Measurements from ENCODE around the gene ZNF750. TPM values are rescaled to one million over a fixed set of nuclear protein-coding genes. Genes with fewer than 3 reads are reported as not detected.

Gene ZNF750
- total and polyA plus RNA-seq, 2 of the 13 experiments (the other 11 are each of a cell fraction or from before 2014, with no cell fraction given) = not detected

GRCh38 chr17:82879241-82879640 is 39.4 kb upstream of the ZNF750 start:
- ChIA-PET CTCF (ENCODE audit: low intra/inter-chr PET ratio, low total read pairs) (no interaction called here), POLR2A (no interaction called here)
- FAIRE-seq (no peak), ATAC-seq (no peak), DNase-seq (ENCODE audit: low spot score) (no peak)
- no peaks in the 10 kb centered on the region; a peak in 1 of 5 replicates for H3K36me3 ChIP-seq (replicated peaks in 1 of 2; ENCODE audit: control insufficient read depth in 1 of 2, insufficient read depth in 2 of 2, low read length in 2 of 2)
- intact Hi-C loops (cut with micrococcal nuclease; ENCODE audit: unreplicated experiment) = loop anchor here (5.0 kb wide), 1 partner anchor 38 kb away; no protein-coding TSS in a partner anchor
- H2AFZ ChIP-seq (ENCODE audit: low read length) = no peak overlapping the region
- H3K4me3 ChIP-seq (replicated peaks in 1 of 3; ENCODE audit: insufficient read depth in 1 of 3, low read depth in 2 of 3, low read length in 3 of 3) = no peak overlapping the region
- peaks cover 3% of the 10 kb centered on the region for H3K79me2 ChIP-seq (ENCODE audit: insufficient read depth, low read length)
- in situ Hi-C loops (cut with HindIII; ENCODE audit: extremely low pct_ligation_motif_present, low pct_unique_long_range_greater_than_20kb) = no loop called here
- H3K4me1 ChIP-seq (ENCODE audit: insufficient read depth, low read length) = peaks cover 57% of the 10 kb centered on the region
- no peak overlapping the region for H3K9ac ChIP-seq (ENCODE audit: insufficient read depth, low read depth, low read length)
- H3K4me2 ChIP-seq (ENCODE audit: low read depth, low read length) = no peak overlapping the region
- no peak overlapping the region for H3K27ac ChIP-seq (ENCODE audit: extremely low read length, insufficient read depth, low read length)
- no peaks in the 10 kb centered on the region for H3K9me3 ChIP-seq (ENCODE audit: low read length)
- WGBS (ENCODE audit: low lambda C conversion rate) = 98% methylated on average over 14 of the region's 15 CpGs
- H3K27me3 ChIP-seq (ENCODE audit: control insufficient read depth in 1 of 2, insufficient read depth in 2 of 2, low read length in 2 of 2) = no peaks in the 10 kb centered on the region
- no TSS peak for BruUV-seq (replicated peaks)
- no peaks in the 10 kb centered on the region for H4K20me1 ChIP-seq (ENCODE audit: insufficient read depth, low read length)
- TF ChIP-seq AFF4 (CRISPR knock-in tag; IDR thresholded peaks at IDR 0.05) (no peak), NFATC3 (CRISPR knock-in tag; IDR thresholded peaks at IDR 0.05) (no peak), HMGXB3 (CRISPR knock-in tag; IDR thresholded peaks at IDR 0.05; ENCODE audit: borderline replicate concordance) (no peak), NR2F6 (IDR thresholded peaks at IDR 0.05) (no peak), NR2F6 (CRISPR knock-in tag; IDR thresholded peaks at IDR 0.05) (no peak), ARNTL (CRISPR knock-in tag; IDR thresholded peaks at IDR 0.05) (no peak), ZNF546 (CRISPR knock-in tag; conservative IDR thresholded peaks at IDR 0.05) (no peak), ZSCAN29 (CRISPR knock-in tag; conservative IDR thresholded peaks at IDR 0.05) (no peak), POLR2A (IDR thresholded peaks at IDR 0.05; ENCODE audit: insufficient read depth in 1 of 2, low read depth in 2 of 2, low read length in 2 of 2) (no peak), NCOA2 (CRISPR knock-in tag; IDR thresholded peaks at IDR 0.05) (no peak), ZNF142 (CRISPR knock-in tag; IDR thresholded peaks at IDR 0.05) (no peak), ZNF672 (CRISPR knock-in tag; IDR thresholded peaks at IDR 0.05) (no peak), EHMT2 (IDR thresholded peaks at IDR 0.05; ENCODE audit: borderline replicate concordance, low read depth, low read length) (no peak)
